Adrenal gland (tissue), 5 donors: Measurements from ENCODE around the gene CIZ1.

Experiments
- POLR2A ChIP-seq, 2 donors: fragments of 450-650 bp; IDR thresholded peaks; one replicate each; pipeline ENCODE4 v1.6.1; 2017; ENCODE audit warnings: antibody characterized with exemption in 2 of 2, mild to moderate bottlenecking in 2 of 2, moderate library complexity in 1 of 2
- TF ChIP-seq, protein P1 (sequence below), 6 experiments: fragments of 450-650 bp in 4 of 6; fragments of 200-600 bp in 2 of 6; sonication (generic) in 1 of 6; IDR thresholded peaks; 1 replicate in 5 of 6; 2 replicates in 1 of 6; pipeline versions ENCODE4 v1.5.1 to v1.8.0; 2016 to 2021; ENCODE audit warnings: antibody characterized with exemption in 6 of 6, mild to moderate bottlenecking in 2 of 6, moderate library complexity in 1 of 6
- donor health status: DM: no; HTN: no; CAD: no.

DNA sequence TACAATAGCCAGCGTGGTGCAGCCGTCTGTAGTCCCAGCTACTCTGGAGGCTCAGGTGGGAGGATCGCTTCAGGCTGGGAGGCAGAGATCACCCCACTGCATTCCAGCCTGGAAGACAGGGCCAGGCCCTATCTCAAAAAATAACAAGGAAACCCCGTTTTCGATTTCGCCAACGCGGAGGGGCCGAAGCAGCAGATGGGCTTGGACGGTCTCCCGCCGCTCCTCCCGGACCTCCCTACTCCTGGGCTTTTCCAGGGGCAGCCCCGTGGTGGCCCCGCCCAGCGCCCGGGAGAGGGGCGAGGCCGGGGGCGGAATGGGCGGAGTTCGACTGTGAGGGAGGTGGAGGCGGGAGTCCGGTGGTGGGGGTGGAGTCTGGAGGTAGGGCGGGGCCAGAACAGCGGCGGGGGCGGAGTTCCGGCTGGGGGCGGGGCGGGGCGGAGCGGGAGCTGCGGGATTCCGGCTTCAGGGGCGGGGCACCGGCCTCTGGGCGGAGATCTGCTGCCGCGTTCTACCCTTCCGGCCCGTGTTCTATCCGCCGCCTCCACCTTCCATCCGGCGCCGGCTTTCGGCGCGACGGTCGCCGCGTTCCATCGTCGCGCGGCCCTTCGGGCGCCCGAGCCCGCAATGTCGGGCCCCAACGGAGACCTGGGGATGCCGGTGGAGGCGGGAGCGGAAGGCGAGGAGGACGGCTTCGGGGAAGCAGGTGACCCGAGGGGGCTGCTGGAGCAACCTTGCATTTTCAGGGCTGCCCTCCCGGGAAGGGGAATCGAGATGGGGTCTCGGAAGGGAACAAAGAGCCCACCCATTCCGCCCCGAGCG is 31.4 kb downstream of the CIZ1 start, which contains the start of gene BBLN:
- TF ChIP-seq, protein P1, sequence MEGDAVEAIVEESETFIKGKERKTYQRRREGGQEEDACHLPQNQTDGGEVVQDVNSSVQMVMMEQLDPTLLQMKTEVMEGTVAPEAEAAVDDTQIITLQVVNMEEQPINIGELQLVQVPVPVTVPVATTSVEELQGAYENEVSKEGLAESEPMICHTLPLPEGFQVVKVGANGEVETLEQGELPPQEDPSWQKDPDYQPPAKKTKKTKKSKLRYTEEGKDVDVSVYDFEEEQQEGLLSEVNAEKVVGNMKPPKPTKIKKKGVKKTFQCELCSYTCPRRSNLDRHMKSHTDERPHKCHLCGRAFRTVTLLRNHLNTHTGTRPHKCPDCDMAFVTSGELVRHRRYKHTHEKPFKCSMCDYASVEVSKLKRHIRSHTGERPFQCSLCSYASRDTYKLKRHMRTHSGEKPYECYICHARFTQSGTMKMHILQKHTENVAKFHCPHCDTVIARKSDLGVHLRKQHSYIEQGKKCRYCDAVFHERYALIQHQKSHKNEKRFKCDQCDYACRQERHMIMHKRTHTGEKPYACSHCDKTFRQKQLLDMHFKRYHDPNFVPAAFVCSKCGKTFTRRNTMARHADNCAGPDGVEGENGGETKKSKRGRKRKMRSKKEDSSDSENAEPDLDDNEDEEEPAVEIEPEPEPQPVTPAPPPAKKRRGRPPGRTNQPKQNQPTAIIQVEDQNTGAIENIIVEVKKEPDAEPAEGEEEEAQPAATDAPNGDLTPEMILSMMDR (IDR thresholded peaks at IDR 0.05) = no peak
- peak; percentile 73 to 87 for TF ChIP-seq POLR2A (IDR thresholded peaks at IDR 0.05)
